Measurements from ENCODE around the gene PTGER2. TPM values are rescaled to one million over a fixed set of nuclear protein-coding genes. Genes with fewer than 3 reads are reported as not detected.

PTGER2 gene
- total and polyA plus RNA-seq, 2 of the 8 experiments (the other 6 are each of a cell fraction or from before 2014, with no cell fraction given), result 1.2 TPM

DNA sequence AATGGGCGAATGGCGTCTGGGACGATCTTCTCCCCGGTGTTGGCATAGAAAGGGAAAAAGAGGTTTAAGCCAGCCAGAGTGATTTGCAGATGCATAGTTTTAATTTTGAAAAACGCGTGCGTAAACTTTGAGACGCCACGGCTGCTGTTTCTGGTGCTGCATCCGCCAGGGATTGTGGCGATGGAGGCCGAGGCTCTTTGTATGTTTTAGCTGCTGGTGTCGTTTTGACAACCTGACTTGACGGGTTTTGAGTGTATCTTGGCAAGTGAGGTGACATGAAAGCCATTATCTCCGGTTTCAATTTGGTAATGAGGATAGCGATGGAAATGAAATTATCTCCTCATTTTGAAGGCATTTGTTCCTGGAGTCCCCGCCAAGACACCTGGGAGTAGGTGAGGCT is 45.0 kb upstream of the PTGER2 start:
- ChIA-PET CTCF (ENCODE audit: partially characterized antibody) (interaction anchor here (1.0 to 1.7 kb wide), 4 partner anchors 10 to 225 kb away, joined by 3 to 7 read pairs (median 3); no protein-coding TSS in a partner anchor), POLR2A (ENCODE audit: partially characterized antibody) (no interaction called here)
- Histone ChIP-seq H3K56ac (replicated peaks; ENCODE audit: insufficient read length, low read depth, low read length) (no peak overlapping the region), H3K27ac (ENCODE audit: low read depth, low read length) (no peak overlapping the region), H3K27me3 (replicated peaks in 1 of 4; ENCODE audit: control insufficient read depth in 3 of 4, extremely low read depth in 1 of 4, insufficient read depth in 3 of 4, low read length in 3 of 4) (peaks cover 25 to 49% (median 43%) of the 10 kb centered on the region in 4 experiments), H4K91ac (replicated peaks; ENCODE audit: insufficient read length, low read length) (no peak overlapping the region), H2AFZ (ENCODE audit: low read length) (peak overlapping the region; percentile 86), H3K23me2 (ENCODE audit: low read depth, low read length) (peaks cover 17% of the 10 kb centered on the region; the same call in 1 of the 2 replicates), H2BK15ac (ENCODE audit: low read length) (no peak overlapping the region), H3K79me2 (ENCODE audit: control insufficient read depth in 1 of 2, insufficient read depth in 2 of 2, low read length in 2 of 2) (no peaks in the 10 kb centered on the region), H4K5ac (ENCODE audit: insufficient read length, low read depth, low read length) (no peak overlapping the region), H3K9ac (replicated peaks in 1 of 4; ENCODE audit: extremely low read depth in 1 of 4, low read depth in 3 of 4, low read length in 3 of 4) (no peak overlapping the region), H3K14ac (ENCODE audit: insufficient read length) (no peak overlapping the region), H2BK120ac (replicated peaks; ENCODE audit: low read depth, low read length) (no peak overlapping the region), H2BK5ac (ENCODE audit: low read depth, low read length) (no peak overlapping the region), H3K79me1 (ENCODE audit: low read depth, low read length) (no peaks in the 10 kb centered on the region), H3K18ac (ENCODE audit: extremely low read depth, low read length) (no peak overlapping the region), H3K23ac (ENCODE audit: insufficient read length) (no peak overlapping the region), H3K4me2 (ENCODE audit: insufficient read depth in 1 of 2, low read depth in 2 of 2, low read length in 2 of 2) (peak overlapping the region; percentile 79 to 95), H4K8ac (ENCODE audit: extremely low read depth, insufficient read depth, low read length) (no peak overlapping the region), H2BK20ac (ENCODE audit: low read length) (0 out of 2 replicates have a peak overlapping the region, but pooled peaks have one; percentile 64), H2BK12ac (ENCODE audit: low read depth, low read length) (no peak overlapping the region), H3K9me3 (ENCODE audit: insufficient read depth in 2 of 2, low read depth in 1 of 2, low read length in 1 of 2) (no peaks in the 10 kb centered on the region), H3K4me3 (ENCODE audit: extremely low read depth in 1 of 4, insufficient read depth in 2 of 4, low read depth in 3 of 4, low read length in 4 of 4) (peak overlapping the region; percentile 27 to 69 (median 60); a peak in 5 of 8 replicates), H3K36me3 (ENCODE audit: control insufficient read depth in 2 of 4, insufficient read depth in 4 of 4, low read length in 3 of 4) (no peaks in the 10 kb centered on the region), H3K4me1 (replicated peaks in 1 of 4; ENCODE audit: control insufficient read depth in 3 of 4, insufficient read depth in 4 of 4, low read length in 3 of 4) (peaks cover 0 to 14% (median 6%) of the 10 kb centered on the region in 4 experiments; a peak in 6 of 7 replicates), H4K20me1 (replicated peaks in 1 of 2; ENCODE audit: control insufficient read depth in 1 of 2, insufficient read depth in 2 of 2, low read length in 2 of 2) (no peaks in the 10 kb centered on the region), H3K4ac (replicated peaks; ENCODE audit: insufficient read length, low read depth, low read length) (no peak overlapping the region), H2AK5ac (ENCODE audit: low read depth, low read length) (no peak overlapping the region)
- DNase-seq (ENCODE audit: low read depth in 1 of 2, low spot score in 2 of 2) (no peak), FAIRE-seq (no peak)
- 73% methylated on average over 17 of the region's 17 CpGs; no CpG with 5 or more reads in 1 of the 2 experiments for WGBS, 2 experiments (ENCODE audit: extremely low coverage in 1 of 2, insufficient coverage in 1 of 2, insufficient read length in 1 of 2, insufficient replicate concordance in 2 of 2, low coverage in 1 of 2, low lambda C conversion rate in 2 of 2, missing lambda C conversion rate in 1 of 2)
- TF ChIP-seq, protein P1, sequence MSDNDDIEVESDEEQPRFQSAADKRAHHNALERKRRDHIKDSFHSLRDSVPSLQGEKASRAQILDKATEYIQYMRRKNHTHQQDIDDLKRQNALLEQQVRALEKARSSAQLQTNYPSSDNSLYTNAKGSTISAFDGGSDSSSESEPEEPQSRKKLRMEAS (IDR thresholded peaks at IDR 0.05), result 0 out of 2 replicates have a peak, but pooled peaks have one; percentile 2
